B cell (primary cell): Measurements from ENCODE around the gene TNKS1BP1. TPM values are rescaled to one million over a fixed set of nuclear protein-coding genes. Genes with fewer than 3 reads are reported as not detected.

ENCODE experiments used
- ATAC-seq: fragments of 200-7000 bp; cut with Tn5 transposase; one replicate; pipeline ENCODE4 v1.10.0; 2021; ENCODE audit warnings: low read depth, mild to moderate bottlenecking, moderate number of reproducible peaks, moderate library complexity
- CTCF ChIA-PET: fragments of 350-600 bp; sonication (Branson Sonifier 250); formaldehyde crosslinking; loops from one replicate; lab custom pipeline; 2021; ENCODE audit warnings: antibody characterized with exemption, inconsistent platforms; lab: Charles Lee
- POLR2A ChIA-PET: fragments of 350-600 bp; sonication (Branson Sonifier 250); formaldehyde crosslinking; loops from one replicate; lab custom pipeline; 2021; ENCODE audit warnings: antibody characterized with exemption; lab: Charles Lee
- DNase-seq: peaks from one replicate; pipeline ENCODE4 v3.0.0; 2013
- H2AFZ ChIP-seq: 2 replicates; pipeline ENCODE4 v1.6.1; 2012; ENCODE audit warnings: mild to moderate bottlenecking, low read depth, low read length; ENCODE audit not compliant: insufficient read depth, poor library complexity, severe bottlenecking
- H3K27ac ChIP-seq, 2 donors: 1 replicate in 1 of 2; 2 replicates in 1 of 2; pipeline ENCODE4 v1.5.1; 2012 to 2013; ENCODE audit warnings: low read length in 2 of 2, mild to moderate bottlenecking in 2 of 2, moderate library complexity in 1 of 2
- H3K27me3 ChIP-seq, 4 experiments: fragments of 200-600 bp in 1 of 4; sonication (generic) in 1 of 4; replicated peaks in 1 of 4; 1 replicate in 2 of 4; 2 replicates in 2 of 4; pipeline versions ENCODE4 v1.6.1 to v1.7.0; 2013 to 2016; ENCODE audit warnings: low read length in 3 of 4, mild to moderate bottlenecking in 2 of 4, mixed read lengths in 1 of 4, moderate library complexity in 1 of 4; ENCODE audit not compliant: insufficient read depth in 4 of 4, control insufficient read depth in 3 of 4; ENCODE audit errors: control extremely low read depth in 1 of 4
- H3K36me3 ChIP-seq, 2 experiments: replicated peaks in 1 of 2; 1 replicate in 1 of 2; 2 replicates in 1 of 2; pipeline versions ENCODE4 v1.6.1 to v1.7.1; 2013; ENCODE audit warnings: low read length in 1 of 2; ENCODE audit not compliant: insufficient read depth in 2 of 2, control insufficient read depth in 1 of 2; ENCODE audit errors: control extremely low read depth in 1 of 2, extremely low read depth in 1 of 2
- H3K4me1 ChIP-seq, 2 donors: fragments of 200-600 bp in 1 of 2; sonication (generic) in 1 of 2; 1 replicate in 1 of 2; 2 replicates in 1 of 2; pipeline versions ENCODE4 v1.5.1 to v1.6.1; 2013 to 2017; ENCODE audit warnings: low read length in 2 of 2; ENCODE audit not compliant: control insufficient read depth in 2 of 2, insufficient read depth in 2 of 2
- H3K4me2 ChIP-seq: replicated peaks from 2 replicates; pipeline ENCODE3; 2012; ENCODE audit warnings: mild to moderate bottlenecking, low read depth, low read length; ENCODE audit not compliant: poor library complexity, severe bottlenecking
- H3K4me3 ChIP-seq, 5 experiments: fragments of 200-600 bp in 1 of 5; sonication (generic) in 1 of 5; 1 replicate in 3 of 5; 2 replicates in 2 of 5; pipeline versions ENCODE4 v1.5.1 to v1.7.0; 2011 to 2016; ENCODE audit warnings: low read length in 4 of 5, mild to moderate bottlenecking in 4 of 5, low read depth in 2 of 5, control low read depth in 1 of 5, moderate library complexity in 1 of 5; ENCODE audit not compliant: insufficient read depth in 1 of 5; ENCODE audit errors: control extremely low read depth in 1 of 5, extremely low read depth in 1 of 5
- H3K79me2 ChIP-seq: fragments of 200-600 bp; sonication (generic); one replicate; pipeline ENCODE4 v1.6.0; 2016; ENCODE audit warnings: low read length; ENCODE audit not compliant: control insufficient read depth, insufficient read depth
- H3K9ac ChIP-seq: fragments of 200-600 bp; sonication (generic); 2 replicates; pipeline ENCODE4 v1.6.1; 2017; ENCODE audit warnings: mild to moderate bottlenecking, low read length, moderate library complexity
- H3K9me3 ChIP-seq, 3 donors: one replicate each; pipeline versions ENCODE4 v1.6.1 to v1.7.1; 2013; ENCODE audit warnings: low read length in 2 of 3; ENCODE audit not compliant: control insufficient read depth in 2 of 3, insufficient read depth in 1 of 3; ENCODE audit errors: control extremely low read depth in 1 of 3
- H4K20me1 ChIP-seq: 2 replicates; pipeline ENCODE4 v1.6.0; 2012; ENCODE audit warnings: mild to moderate bottlenecking, low read length; ENCODE audit not compliant: insufficient read depth, control insufficient read depth, poor library complexity, severe bottlenecking
- H3K27ac Mint-ChIP-seq: one replicate; pipeline ENCODE4 v1.8.0; 2021; ENCODE audit warnings: mixed read lengths
- H3K27me3 Mint-ChIP-seq: one replicate; pipeline ENCODE4 v1.8.0; 2021; ENCODE audit warnings: mixed read lengths
- H3K4me1 Mint-ChIP-seq: one replicate; pipeline ENCODE4 v1.8.0; 2021; ENCODE audit warnings: mixed read lengths
- H3K4me3 Mint-ChIP-seq: one replicate; pipeline ENCODE4 v1.8.0; 2021; ENCODE audit warnings: mixed read lengths
- H3K9me3 Mint-ChIP-seq: one replicate; pipeline ENCODE4 v1.8.0; 2022; ENCODE audit warnings: mixed read lengths; ENCODE audit not compliant: insufficient read depth
- EZH2 ChIP-seq: IDR thresholded peaks from 2 replicates; pipeline ENCODE4 v1.6.1; 2012; ENCODE audit warnings: borderline replicate concordance, low read depth, mild to moderate bottlenecking, moderate library complexity, low read length; ENCODE audit not compliant: insufficient read depth, poor library complexity, severe bottlenecking
- WGBS: methylation state at CpG from one replicate; pipeline ENCODE4 v1.1.5; 2013; ENCODE audit warnings: missing lambda C conversion rate; ENCODE audit not compliant: insufficient coverage; 5-methylcytosine and 5-hydroxymethylcytosine counted together
- intact Hi-C: fragments of 100-400 bp; cut with micrococcal nuclease; formaldehyde crosslinking; loops from one replicate; pipeline ENCODE4 v1.10.0; 2022
- polyA plus RNA-seq: library from polyadenylated mRNA; depleted of rRNA; stranded (reverse); fragments of >200 nt; gene quantifications from 2 replicates; pipeline ENCODE4 v1.2.3, GENCODE V29; 2012
- total RNA-seq, 2 donors: library from RNA; stranded (reverse); fragments of 120-200 nt in 1 of 2; gene quantifications; 1 replicate in 1 of 2; 2 replicates in 1 of 2; pipeline versions ENCODE4 v1.2.3 to v1.2.4, GENCODE V29; 2013 to 2022
- TF ChIP-seq, protein P1 (sequence below): fragments of 200-600 bp; IDR thresholded peaks from one replicate; pipeline ENCODE4 v1.8.0; 2022; ENCODE audit warnings: antibody characterized with exemption, mild to moderate bottlenecking

TNKS1BP1 gene
- total and polyA plus RNA-seq, 2 donors (not counting 1 experiment from before 2014, with no cell fraction given): 2.2 to 12.2 TPM

DNA sequence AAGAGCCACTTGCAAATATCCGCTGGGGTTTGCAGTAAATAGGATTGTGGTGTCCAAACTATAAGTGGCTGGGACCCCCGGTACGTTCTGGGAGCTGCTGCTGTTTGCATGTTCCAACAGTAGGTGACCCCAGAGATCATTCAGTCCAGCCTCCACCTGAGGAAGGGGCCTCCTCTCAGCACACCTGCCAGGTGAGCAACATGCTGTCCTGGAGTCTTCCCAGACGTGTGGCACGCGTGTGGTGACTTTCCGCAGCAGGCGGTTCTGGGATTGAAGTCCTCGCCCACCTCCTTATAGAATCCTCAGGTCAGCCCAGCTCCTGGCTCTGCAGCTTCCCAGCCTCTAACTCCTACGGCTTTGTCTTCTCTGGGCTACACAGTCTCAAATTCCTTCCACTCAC lies 20.1 kb upstream of the TNKS1BP1 start:
- no peak overlapping the region for H3K4me3 Mint-ChIP-seq
- POLR2A ChIA-PET: no interaction called here

DNA sequence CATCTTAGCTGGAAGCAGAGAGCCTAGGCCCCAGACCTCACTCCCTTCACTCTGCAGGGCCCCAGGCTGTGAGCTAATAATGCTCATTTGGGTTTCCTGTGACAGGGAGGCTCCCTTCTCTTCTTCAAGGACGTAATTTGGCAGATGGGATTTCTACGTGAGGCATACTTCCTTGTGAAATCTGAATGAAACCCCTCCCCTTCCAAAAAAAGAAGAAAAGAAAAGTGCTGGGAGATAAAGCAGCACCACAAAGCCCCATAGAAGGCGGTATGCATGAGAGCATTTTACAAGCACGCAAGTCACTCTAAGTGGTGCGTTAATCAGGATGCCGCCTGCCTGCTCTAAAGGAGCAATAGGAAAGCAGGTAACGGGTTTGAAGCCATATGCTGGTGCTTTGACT lies 19.1 kb upstream of the TNKS1BP1 start:
- intact Hi-C loops: no loop called here
- H3K9ac ChIP-seq: no peak overlapping the region
- H3K9me3 Mint-ChIP-seq: no peaks in the 10 kb centered on the region

More for the DNA sequence above, 20.1 kb upstream of the TNKS1BP1 start:
- TF ChIP-seq, protein P1, sequence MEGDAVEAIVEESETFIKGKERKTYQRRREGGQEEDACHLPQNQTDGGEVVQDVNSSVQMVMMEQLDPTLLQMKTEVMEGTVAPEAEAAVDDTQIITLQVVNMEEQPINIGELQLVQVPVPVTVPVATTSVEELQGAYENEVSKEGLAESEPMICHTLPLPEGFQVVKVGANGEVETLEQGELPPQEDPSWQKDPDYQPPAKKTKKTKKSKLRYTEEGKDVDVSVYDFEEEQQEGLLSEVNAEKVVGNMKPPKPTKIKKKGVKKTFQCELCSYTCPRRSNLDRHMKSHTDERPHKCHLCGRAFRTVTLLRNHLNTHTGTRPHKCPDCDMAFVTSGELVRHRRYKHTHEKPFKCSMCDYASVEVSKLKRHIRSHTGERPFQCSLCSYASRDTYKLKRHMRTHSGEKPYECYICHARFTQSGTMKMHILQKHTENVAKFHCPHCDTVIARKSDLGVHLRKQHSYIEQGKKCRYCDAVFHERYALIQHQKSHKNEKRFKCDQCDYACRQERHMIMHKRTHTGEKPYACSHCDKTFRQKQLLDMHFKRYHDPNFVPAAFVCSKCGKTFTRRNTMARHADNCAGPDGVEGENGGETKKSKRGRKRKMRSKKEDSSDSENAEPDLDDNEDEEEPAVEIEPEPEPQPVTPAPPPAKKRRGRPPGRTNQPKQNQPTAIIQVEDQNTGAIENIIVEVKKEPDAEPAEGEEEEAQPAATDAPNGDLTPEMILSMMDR: no peak
- TF ChIP-seq EZH2: no peak
- Mint-ChIP-seq H3K27ac (no peak overlapping the region), H3K27me3 (peaks cover 13% of the 10 kb centered on the region), H3K4me1 (peaks cover 4% of the 10 kb centered on the region), H3K9me3 (no peaks in the 10 kb centered on the region)
- Histone ChIP-seq H2AFZ (no peak overlapping the region), H3K79me2 (no peaks in the 10 kb centered on the region), H3K27ac (no peak overlapping the region), H3K9ac (no peak overlapping the region), H3K36me3 (no peaks in the 10 kb centered on the region), H3K4me3 (no peak overlapping the region), H3K4me2 (no peak overlapping the region), H3K27me3 (no peaks in the 10 kb centered on the region), H3K9me3 (no peaks in the 10 kb centered on the region), H4K20me1 (no peaks in the 10 kb centered on the region), H3K4me1 (peaks cover 0 to 3% of the 10 kb centered on the region in 2 donors)
- DNase-seq (no peak), ATAC-seq (no peak)
- WGBS: 97% methylated on average over 10 of the region's 10 CpGs
- intact Hi-C loops: loop anchor here (1.0 to 5.0 kb wide), 6 partner anchors 10 to 1792 kb away; partner anchors contain the start of gene SSRP1
- CTCF ChIA-PET: interaction anchor here (1.4 to 6.8 kb wide), 5 partner anchors 9 to 297 kb away, joined by 4 to 94 read pairs (median 10); partner anchors contain the start of genes SSRP1 and TNKS1BP1

More for the DNA sequence above, 19.1 kb upstream of the TNKS1BP1 start:
- H2AFZ ChIP-seq: no peak overlapping the region
- Mint-ChIP-seq H3K27ac (no peak overlapping the region), H3K27me3 (peaks cover 11% of the 10 kb centered on the region), H3K4me3 (no peak overlapping the region), H3K4me1 (peaks cover 3% of the 10 kb centered on the region)
- CTCF ChIA-PET: interaction anchor here (0.7 to 1.4 kb wide), 5 partner anchors 9 to 300 kb away, joined by 3 to 10 read pairs (median 6); partner anchors contain the start of gene TNKS1BP1
- no peak overlapping the region for H3K27ac ChIP-seq
- H3K9me3 ChIP-seq: no peaks in the 10 kb centered on the region
- POLR2A ChIA-PET: no interaction called here
- H3K4me2 ChIP-seq: no peak overlapping the region
- H3K4me1 ChIP-seq: no peaks in the 10 kb centered on the region
- DNase-seq: no peak
- no peak overlapping the region for H3K4me3 ChIP-seq
- 100% methylated on average over 4 of the region's 7 CpGs for WGBS
- H4K20me1 ChIP-seq: no peaks in the 10 kb centered on the region
- TF ChIP-seq EZH2: no peak
- TF ChIP-seq, protein P1: no peak
- H3K79me2 ChIP-seq: no peaks in the 10 kb centered on the region
- ATAC-seq: no peak
- H3K27me3 ChIP-seq: no peaks in the 10 kb centered on the region
- no peaks in the 10 kb centered on the region for H3K36me3 ChIP-seq
